ENCODE measurements around the gene B3GNT9. TPM values are rescaled to one million over a fixed set of nuclear protein-coding genes. Genes with fewer than 3 reads are reported as not detected.

The B3GNT9 gene
- total RNA-seq, 4 donors from 2014 or later, result 1.5 to 69.1 (median 5.5) TPM

DNA sequence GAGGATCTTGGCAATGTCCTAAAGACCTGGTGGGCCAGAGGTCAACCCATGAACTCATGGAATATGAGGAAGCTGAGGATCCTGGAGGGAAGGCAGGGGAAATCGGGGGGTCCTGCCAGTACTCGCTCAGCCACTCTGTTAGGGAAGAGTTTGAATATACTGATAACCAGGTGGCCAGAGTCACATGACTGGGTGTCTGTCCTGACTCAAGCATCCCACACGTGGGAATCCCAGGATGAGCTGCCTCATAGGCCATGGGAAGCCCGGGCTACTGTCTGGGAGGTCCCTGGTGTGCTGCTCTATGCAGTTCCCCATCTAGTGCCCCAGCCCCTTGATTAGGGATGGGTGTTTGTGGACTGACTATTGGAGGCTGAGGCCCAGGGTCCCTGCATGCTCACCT is 37.5 kb upstream of the B3GNT9 start:
- 79% methylated on average over 4 of the region's 4 CpGs; no CpG with 5 or more reads in 1 of the 2 donors for WGBS, 2 donors (ENCODE audit: low coverage in 1 of 2)
- TF ChIP-seq POLR2A (IDR thresholded peaks at IDR 0.05) (no peak), EP300 (IDR thresholded peaks at IDR 0.05; ENCODE audit: low read depth) (no peak), POLR2AphosphoS5 (IDR thresholded peaks at IDR 0.05) (no peak)
- TF ChIP-seq, protein P1, sequence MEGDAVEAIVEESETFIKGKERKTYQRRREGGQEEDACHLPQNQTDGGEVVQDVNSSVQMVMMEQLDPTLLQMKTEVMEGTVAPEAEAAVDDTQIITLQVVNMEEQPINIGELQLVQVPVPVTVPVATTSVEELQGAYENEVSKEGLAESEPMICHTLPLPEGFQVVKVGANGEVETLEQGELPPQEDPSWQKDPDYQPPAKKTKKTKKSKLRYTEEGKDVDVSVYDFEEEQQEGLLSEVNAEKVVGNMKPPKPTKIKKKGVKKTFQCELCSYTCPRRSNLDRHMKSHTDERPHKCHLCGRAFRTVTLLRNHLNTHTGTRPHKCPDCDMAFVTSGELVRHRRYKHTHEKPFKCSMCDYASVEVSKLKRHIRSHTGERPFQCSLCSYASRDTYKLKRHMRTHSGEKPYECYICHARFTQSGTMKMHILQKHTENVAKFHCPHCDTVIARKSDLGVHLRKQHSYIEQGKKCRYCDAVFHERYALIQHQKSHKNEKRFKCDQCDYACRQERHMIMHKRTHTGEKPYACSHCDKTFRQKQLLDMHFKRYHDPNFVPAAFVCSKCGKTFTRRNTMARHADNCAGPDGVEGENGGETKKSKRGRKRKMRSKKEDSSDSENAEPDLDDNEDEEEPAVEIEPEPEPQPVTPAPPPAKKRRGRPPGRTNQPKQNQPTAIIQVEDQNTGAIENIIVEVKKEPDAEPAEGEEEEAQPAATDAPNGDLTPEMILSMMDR (IDR thresholded peaks at IDR 0.05), result no peak
- Histone ChIP-seq H3K9me3 (no peaks in the 10 kb centered on the region), H3K27me3 (no peaks in the 10 kb centered on the region), H3K4me1 (peaks cover 17 to 33% (median 29%) of the 10 kb centered on the region in 4 donors), H3K36me3 (no peaks in the 10 kb centered on the region), H3K4me3 (no peak overlapping the region), H3K27ac (no peak overlapping the region)
- intact Hi-C loops (cut with DNase I; ENCODE audit: low total_unique reads), result no loop called here
- in situ Hi-C loops (cut with MboI; ENCODE audit: low pct_ligation_motif_present in 1 of 4, low pct_unique_long_range_greater_than_20kb in 1 of 4, low sequenced_read_pairs in 3 of 4), result no loop called here
- DNase-seq, result no peak

DNA sequence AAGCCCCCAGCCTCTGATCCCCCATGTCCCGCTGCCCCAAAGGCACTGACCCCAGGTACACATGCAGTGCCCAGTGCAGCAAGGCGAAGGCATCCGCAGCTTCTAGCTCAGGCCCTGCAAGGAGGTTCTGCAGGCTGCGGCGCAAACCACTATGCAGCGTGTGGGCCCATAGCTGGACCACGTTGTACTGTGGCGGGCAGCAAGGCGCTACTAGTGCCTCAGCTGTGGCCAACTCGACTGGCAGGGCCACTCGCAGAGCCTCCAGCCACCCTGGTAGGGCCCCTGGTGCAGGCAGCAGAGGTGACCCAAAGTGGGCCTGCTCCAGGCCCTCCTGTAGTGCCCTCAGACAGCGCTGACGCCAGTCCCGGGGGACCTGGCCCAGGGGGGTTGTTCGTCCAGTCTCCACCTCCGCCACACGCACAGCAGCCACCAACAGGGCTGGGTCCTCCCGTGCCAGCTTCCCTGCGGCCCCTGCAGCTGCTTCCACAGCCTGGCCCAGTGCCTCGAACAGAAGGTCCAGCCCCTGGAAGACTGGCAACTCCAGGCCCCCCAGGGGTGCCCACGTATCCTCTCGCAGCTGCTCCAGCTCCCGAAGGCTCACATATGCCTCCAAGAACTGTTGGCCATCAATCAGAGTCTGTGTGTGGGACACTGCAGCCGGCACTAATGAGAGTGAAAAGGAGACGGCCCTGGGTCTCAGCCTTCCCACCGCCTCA is 36.5 kb upstream of the B3GNT9 start:
- Histone ChIP-seq H3K27ac (no peak overlapping the region), H3K4me1 (peaks cover 12 to 34% (median 25%) of the 10 kb centered on the region in 4 donors), H3K9me3 (no peaks in the 10 kb centered on the region), H3K4me3 (no peak overlapping the region), H3K27me3 (no peaks in the 10 kb centered on the region), H3K36me3 (no peaks in the 10 kb centered on the region)
- 87% methylated on average over 15 of the region's 26 CpGs; no CpG with 5 or more reads in 1 of the 2 donors for WGBS, 2 donors (ENCODE audit: low coverage in 1 of 2)
- in situ Hi-C loops (cut with MboI; ENCODE audit: low pct_ligation_motif_present in 1 of 4, low pct_unique_long_range_greater_than_20kb in 1 of 4, low sequenced_read_pairs in 3 of 4) (no loop called here), intact Hi-C loops (cut with DNase I; ENCODE audit: low total_unique reads) (no loop called here)
- TF ChIP-seq EP300 (IDR thresholded peaks at IDR 0.05; ENCODE audit: low read depth) (no peak), POLR2AphosphoS5 (IDR thresholded peaks at IDR 0.05) (no peak), POLR2A (IDR thresholded peaks at IDR 0.05) (no peak)
- TF ChIP-seq, protein P1 (IDR thresholded peaks at IDR 0.05), result no peak
- DNase-seq, result no peak

DNA sequence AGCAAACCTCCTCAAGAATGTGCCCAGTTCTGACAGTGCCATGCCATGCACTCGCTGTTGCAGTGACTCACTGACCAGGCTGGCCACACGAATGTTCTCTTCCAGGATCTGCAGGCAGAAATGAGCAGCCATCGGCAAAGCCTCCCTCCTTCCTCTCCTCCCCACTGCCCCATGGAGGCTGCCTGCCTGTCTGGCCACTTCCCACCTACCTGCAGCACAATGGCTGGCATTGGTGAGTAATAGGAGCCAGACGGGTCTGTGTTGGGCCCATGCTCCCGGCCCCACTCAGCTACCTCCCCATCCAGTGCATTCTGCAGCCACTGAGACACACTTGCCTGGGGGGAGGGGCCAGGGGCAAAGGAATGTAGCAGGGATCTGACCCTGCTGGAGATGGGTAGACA is 35.8 kb upstream of the B3GNT9 start:
- H3K4me1 ChIP-seq, result peaks cover 12 to 36% (median 24%) of the 10 kb centered on the region in 4 donors
- in situ Hi-C loops (cut with MboI; ENCODE audit: low pct_ligation_motif_present in 1 of 4, low pct_unique_long_range_greater_than_20kb in 1 of 4, low sequenced_read_pairs in 3 of 4), result no loop called here

DNA sequence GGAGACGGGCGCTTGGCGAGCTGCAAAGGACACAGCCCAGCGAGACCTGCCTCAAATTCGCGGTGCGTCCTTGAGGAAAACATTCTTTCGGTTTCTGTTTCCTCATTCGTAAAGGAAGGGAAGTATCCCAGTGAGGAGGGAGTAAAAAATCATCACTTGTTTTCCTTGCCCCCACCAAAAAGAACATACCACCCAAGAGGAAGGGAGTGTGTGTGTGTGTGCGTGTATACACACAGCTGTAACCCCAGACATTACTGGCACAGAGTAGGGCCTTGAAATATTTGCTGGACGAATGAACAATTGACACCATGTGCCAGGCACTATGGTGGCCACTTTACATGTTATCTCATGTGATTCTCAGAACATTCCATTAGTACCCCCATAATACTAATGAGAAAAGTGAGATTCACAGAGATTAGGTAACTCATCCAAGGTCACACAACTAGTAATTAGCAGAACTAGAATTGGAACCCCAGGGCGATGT is 34.9 kb upstream of the B3GNT9 start:
- no peaks in the 10 kb centered on the region for H3K36me3 ChIP-seq
- H3K4me3 ChIP-seq, result peak overlapping the region in 2 of 4 donors; percentile 9 to 77
- no peaks in the 10 kb centered on the region for H3K9me3 ChIP-seq
- in situ Hi-C loops (cut with MboI; ENCODE audit: low pct_ligation_motif_present in 1 of 4, low pct_unique_long_range_greater_than_20kb in 1 of 4, low sequenced_read_pairs in 3 of 4) (no loop called here), intact Hi-C loops (cut with DNase I; ENCODE audit: low total_unique reads) (loop anchor here (2.0 kb wide), 1 partner anchor 27 kb away; the partner anchor contains the start of genes FBXL8 and TRADD)
- peak overlapping the region in 1 of 4 donors; percentile 94 for H3K27ac ChIP-seq
- WGBS, 2 donors (ENCODE audit: low coverage in 1 of 2), result 0 to 8% methylated on average over 7 to 12 of the region's 12 CpGs
- DNase-seq, result no peak
- H3K27me3 ChIP-seq, result no peaks in the 10 kb centered on the region
- peaks cover 12 to 32% (median 23%) of the 10 kb centered on the region in 4 donors for H3K4me1 ChIP-seq
- TF ChIP-seq, protein P1 (IDR thresholded peaks at IDR 0.05), result no peak
- TF ChIP-seq POLR2A (IDR thresholded peaks at IDR 0.05), result no peak
- no peak for TF ChIP-seq POLR2AphosphoS5 (IDR thresholded peaks at IDR 0.05)
- TF ChIP-seq EP300 (IDR thresholded peaks at IDR 0.05; ENCODE audit: low read depth), result no peak

More for the DNA sequence above, 35.8 kb upstream of the B3GNT9 start:
- TF ChIP-seq POLR2AphosphoS5 (IDR thresholded peaks at IDR 0.05) (no peak), EP300 (IDR thresholded peaks at IDR 0.05; ENCODE audit: low read depth) (no peak), POLR2A (IDR thresholded peaks at IDR 0.05) (no peak)
- TF ChIP-seq, protein P1 (IDR thresholded peaks at IDR 0.05), result no peak
- no peaks in the 10 kb centered on the region for H3K36me3 ChIP-seq
- H3K27me3 ChIP-seq, result no peaks in the 10 kb centered on the region
- H3K4me3 ChIP-seq, result no peak overlapping the region
- 53% methylated on average over 5 of the region's 5 CpGs; no CpG with 5 or more reads in 1 of the 2 donors for WGBS, 2 donors (ENCODE audit: low coverage in 1 of 2)
- no peak overlapping the region for H3K27ac ChIP-seq
- intact Hi-C loops (cut with DNase I; ENCODE audit: low total_unique reads), result no loop called here
- no peaks in the 10 kb centered on the region for H3K9me3 ChIP-seq
- DNase-seq, result no peak

Measured in transverse colon (tissue), 4 donors.